Right lung (tissue), 5 donors: ENCODE measurements around the gene CEP162. TPM values are rescaled to one million over a fixed set of nuclear protein-coding genes. Genes with fewer than 3 reads are reported as not detected.
"Not testable (repeated sequence)": the region's sequence is repeated elsewhere in the genome, so short reads cannot be mapped to it uniquely, and the experiment has no call there.

Experiments used
- DNase-seq, 2 donors: peaks; one replicate each; pipeline ENCODE4 v3.0.0-alpha.2; 2013
- polyA plus RNA-seq, 5 donors: library from polyadenylated mRNA; unstranded; fragments of 120-200 nt; gene quantifications; one replicate each; pipeline versions ENCODE4 v1.2.1 to v1.2.3, GENCODE V29; 2013; ENCODE audit warnings: inconsistent platforms in 1 of 5, low replicate concordance in 1 of 5; ENCODE audit not compliant: insufficient read length in 5 of 5, insufficient read depth in 1 of 5

CEP162 gene
- polyA plus RNA-seq, 5 donors = 11.4 to 29.2 (median 21.5) TPM

GRCh38 chr6:84161190-84161589, 66.3 kb downstream of the CEP162 start:
- DNase-seq = no peak

- DNase-seq = no peak
These were observed 71.1 kb downstream of the CEP162 start for GRCh38 chr6:84156306-84156705.

- no peak for DNase-seq
These were observed 75.8 kb downstream of the CEP162 start for GRCh38 chr6:84151669-84152068.

GRCh38 chr6:84150705-84151104, 76.7 kb downstream of the CEP162 start:
- no peak for DNase-seq

GRCh38 chr6:84141521-84141920, 85.9 kb downstream of the CEP162 start:
- no peak for DNase-seq

- DNase-seq = no peak
These were observed 88.1 kb downstream of the CEP162 start for GRCh38 chr6:84139311-84139710.

GRCh38 chr6:84137989-84138575, 89.4 kb downstream of the CEP162 start:
- no peak for DNase-seq

GRCh38 chr6:84137051-84137375, 90.4 kb downstream of the CEP162 start:
- no peak for DNase-seq

- no peak for DNase-seq
These were observed 90.9 kb downstream of the CEP162 start for GRCh38 chr6:84136364-84137050.

- DNase-seq = no peak
These were observed 92.2 kb downstream of the CEP162 start for GRCh38 chr6:84135291-84135690.

GRCh38 chr6:84133385-84133784, 94.1 kb downstream of the CEP162 start:
- not testable (repeated sequence) for DNase-seq

GRCh38 chr6:84129588-84129987, 97.9 kb downstream of the CEP162 start:
- DNase-seq = not testable (repeated sequence)

- no peak for DNase-seq
These were observed 104.3 kb downstream of the CEP162 start for GRCh38 chr6:84123186-84123585.

- DNase-seq = no peak
These were observed 108.2 kb downstream of the CEP162 start for GRCh38 chr6:84119277-84119676.

GRCh38 chr6:84118191-84118590, 109.3 kb downstream of the CEP162 start:
- DNase-seq = no peak

GRCh38 chr6:84114933-84115594, 112.4 kb downstream of the CEP162 start:
- DNase-seq = not testable (repeated sequence)

GRCh38 chr6:84111351-84111750, 116.1 kb downstream of the CEP162 start:
- DNase-seq = not testable (repeated sequence)

GRCh38 chr6:84107495-84107894, 119.9 kb downstream of the CEP162 start:
- no peak for DNase-seq

- DNase-seq = not testable (repeated sequence)
These were observed 122.1 kb downstream of the CEP162 start for GRCh38 chr6:84105215-84105924.

- no peak for DNase-seq
These were observed 124.4 kb downstream of the CEP162 start for GRCh38 chr6:84103029-84103428.

- no peak for DNase-seq
These were observed 132.3 kb downstream of the CEP162 start for GRCh38 chr6:84095156-84095555.
